Bronchial epithelial cell (primary cell): ENCODE results near the gene RASGRF2. TPM values are rescaled to one million over a fixed set of nuclear protein-coding genes. Genes with fewer than 3 reads are reported as not detected.
"Not testable (repeated sequence)": the region's sequence is repeated elsewhere in the genome, so short reads cannot be mapped to it uniquely, and the experiment has no call there.

ENCODE experiments used
- DNase-seq: peaks from one replicate; pipeline ENCODE4 v3.0.0-alpha.2; 2010; ENCODE audit warnings: low read depth
- FAIRE-seq: peaks from 2 replicates; lab custom pipeline; 2011; peaks lifted over from hg19 to GRCh38; lab: Jason Lieb, UNC
- H3K27me3 ChIP-seq: 2 replicates; pipeline ENCODE4 v1.5.1; 2011; ENCODE audit warnings: low read length; ENCODE audit not compliant: control insufficient read depth, insufficient read depth
- H3K36me3 ChIP-seq: 2 replicates; pipeline ENCODE4 v1.5.1; 2011; ENCODE audit warnings: low read length; ENCODE audit not compliant: control insufficient read depth, insufficient read depth
- H3K4me3 ChIP-seq: 2 replicates; pipeline ENCODE4 v1.5.1; 2011; ENCODE audit warnings: mild to moderate bottlenecking, low read depth, low read length, control low read depth
- CTCF ChIP-seq: IDR thresholded peaks from 2 replicates; pipeline ENCODE4 v1.5.1; 2011; ENCODE audit warnings: mild to moderate bottlenecking, moderate library complexity, low read length, control low read depth, inconsistent platforms; ENCODE audit not compliant: insufficient read depth, severe bottlenecking
- total RNA-seq: library from RNA; depleted of rRNA; stranded (reverse); fragments of >200 nt; gene quantifications from 2 replicates; pipeline ENCODE4 v1.2.1, GENCODE V29; 2014

The RASGRF2 gene
- total RNA-seq, 1 donor from 2014 or later = 0.53 TPM

GRCh38 chr5:81105261-81105877 is 145.2 kb downstream of the RASGRF2 start:
- DNase-seq = no peak
- H3K27me3 ChIP-seq = peaks cover 2% of the 10 kb centered on the region
- TF ChIP-seq CTCF = no peak
- no peak for FAIRE-seq
- H3K4me3 ChIP-seq = no peak overlapping the region
- no peaks in the 10 kb centered on the region for H3K36me3 ChIP-seq

DNA sequence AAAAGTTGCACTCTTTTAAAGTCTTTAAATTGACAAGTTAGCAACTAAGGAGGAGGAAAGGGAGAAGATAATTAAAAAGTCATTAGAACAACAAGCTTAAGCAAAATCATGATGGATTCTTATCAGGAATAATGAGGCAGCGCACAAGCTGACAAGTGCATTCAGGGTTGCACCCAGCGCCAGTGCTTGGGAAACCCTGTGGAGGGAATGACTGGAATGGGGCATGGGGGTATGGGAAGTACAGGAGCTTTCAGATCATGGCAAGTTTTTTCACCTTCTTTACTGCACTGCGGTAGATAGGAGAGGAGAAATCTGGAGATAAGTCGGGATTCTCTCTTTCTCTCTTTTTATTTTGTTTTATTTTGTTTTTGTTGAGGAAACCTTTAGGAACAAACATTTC is 155.1 kb downstream of the RASGRF2 start:
- FAIRE-seq (no peak), DNase-seq (no peak)
- Histone ChIP-seq H3K36me3 (no peaks in the 10 kb centered on the region), H3K27me3 (no peaks in the 10 kb centered on the region), H3K4me3 (no peak overlapping the region)
- no peak for TF ChIP-seq CTCF

GRCh38 chr5:81117566-81117965 is 157.4 kb downstream of the RASGRF2 start:
- Histone ChIP-seq H3K4me3 (no peak overlapping the region), H3K27me3 (no peaks in the 10 kb centered on the region), H3K36me3 (no peaks in the 10 kb centered on the region)
- TF ChIP-seq CTCF = no peak
- FAIRE-seq (no peak), DNase-seq (no peak)

GRCh38 chr5:81121273-81121672 is 161.1 kb downstream of the RASGRF2 start:
- Histone ChIP-seq H3K27me3 (no peaks in the 10 kb centered on the region), H3K4me3 (no peak overlapping the region), H3K36me3 (no peaks in the 10 kb centered on the region)
- DNase-seq (no peak), FAIRE-seq (no peak)
- TF ChIP-seq CTCF = no peak

- no peak for TF ChIP-seq CTCF
- Histone ChIP-seq H3K36me3 (no peaks in the 10 kb centered on the region), H3K4me3 (no peak overlapping the region), H3K27me3 (no peaks in the 10 kb centered on the region)
- no peak for FAIRE-seq
- no peak for DNase-seq
These were observed 161.9 kb downstream of the RASGRF2 start for GRCh38 chr5:81121836-81122630.

- H3K36me3 ChIP-seq, FAIRE-seq, H3K27me3 ChIP-seq, DNase-seq, H3K4me3 ChIP-seq: not testable (repeated sequence)
These were observed 164.5 kb downstream of the RASGRF2 start for GRCh38 chr5:81124689-81125088.
